ENCODE results near the gene COL17A1.

The COL17A1 gene

DNA sequence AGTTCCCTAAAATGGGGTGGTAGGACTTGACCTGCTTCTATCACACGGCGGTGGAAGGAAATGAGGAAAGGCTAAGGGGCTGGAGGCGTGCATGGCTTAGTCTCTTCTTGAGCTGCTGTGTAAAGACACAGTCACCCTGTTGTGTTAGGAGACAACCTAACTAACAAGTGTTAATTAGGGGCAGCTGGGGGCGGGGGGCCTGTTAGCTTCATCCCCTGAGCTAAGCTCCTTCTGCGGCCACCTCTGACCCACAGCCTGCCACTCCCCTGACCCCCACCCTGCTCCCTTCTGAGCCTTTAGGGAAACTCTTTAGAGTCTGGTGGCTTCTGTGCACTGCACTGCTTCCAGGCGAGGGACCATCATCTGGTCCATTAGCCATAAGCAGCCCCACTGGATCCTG is 28.0 kb downstream of the COL17A1 start:
- H3K4me3 ChIP-seq (replicated peaks in 1 of 2; ENCODE audit: low read depth in 2 of 2, low read length in 2 of 2): no peak overlapping the region
- TF ChIP-seq, protein P1, sequence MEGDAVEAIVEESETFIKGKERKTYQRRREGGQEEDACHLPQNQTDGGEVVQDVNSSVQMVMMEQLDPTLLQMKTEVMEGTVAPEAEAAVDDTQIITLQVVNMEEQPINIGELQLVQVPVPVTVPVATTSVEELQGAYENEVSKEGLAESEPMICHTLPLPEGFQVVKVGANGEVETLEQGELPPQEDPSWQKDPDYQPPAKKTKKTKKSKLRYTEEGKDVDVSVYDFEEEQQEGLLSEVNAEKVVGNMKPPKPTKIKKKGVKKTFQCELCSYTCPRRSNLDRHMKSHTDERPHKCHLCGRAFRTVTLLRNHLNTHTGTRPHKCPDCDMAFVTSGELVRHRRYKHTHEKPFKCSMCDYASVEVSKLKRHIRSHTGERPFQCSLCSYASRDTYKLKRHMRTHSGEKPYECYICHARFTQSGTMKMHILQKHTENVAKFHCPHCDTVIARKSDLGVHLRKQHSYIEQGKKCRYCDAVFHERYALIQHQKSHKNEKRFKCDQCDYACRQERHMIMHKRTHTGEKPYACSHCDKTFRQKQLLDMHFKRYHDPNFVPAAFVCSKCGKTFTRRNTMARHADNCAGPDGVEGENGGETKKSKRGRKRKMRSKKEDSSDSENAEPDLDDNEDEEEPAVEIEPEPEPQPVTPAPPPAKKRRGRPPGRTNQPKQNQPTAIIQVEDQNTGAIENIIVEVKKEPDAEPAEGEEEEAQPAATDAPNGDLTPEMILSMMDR (IDR thresholded peaks at IDR 0.05; ENCODE audit: low read depth, low read length): no peak
- no peak for DNase-seq (ENCODE audit: low read depth in 2 of 2)

DNA sequence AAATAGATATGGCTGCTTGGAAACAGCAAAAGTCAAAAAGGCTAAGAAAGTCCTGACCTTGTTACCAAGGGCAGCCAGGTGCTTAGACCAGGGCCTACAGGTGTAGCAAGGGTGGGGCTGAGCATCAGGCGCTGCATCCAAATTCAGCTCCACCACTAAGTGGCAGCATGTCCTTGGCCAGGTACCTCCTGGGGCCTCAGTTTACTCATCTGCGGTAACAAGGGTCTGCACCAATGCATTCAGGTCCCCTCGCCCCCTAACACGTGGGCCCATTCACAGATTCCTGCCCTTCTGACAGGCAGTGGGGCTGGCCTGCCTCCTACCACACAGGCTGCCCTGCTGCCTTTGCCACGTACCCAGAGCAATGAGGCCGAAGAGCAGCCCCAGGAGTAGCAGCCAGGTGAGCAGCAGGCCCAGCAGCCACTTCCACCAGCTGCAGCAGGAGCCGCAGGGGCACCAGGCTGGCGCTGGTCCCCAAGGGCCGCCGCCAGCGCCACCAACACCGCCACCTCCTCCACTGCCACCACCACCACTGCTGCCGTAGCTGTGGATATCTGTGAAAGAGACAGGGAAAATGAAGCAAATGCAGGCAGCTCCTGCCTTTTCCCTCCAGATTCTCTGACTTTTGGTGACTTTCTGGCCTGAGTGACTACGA is 28.9 kb downstream of the COL17A1 start:
- H3K4me3 ChIP-seq (replicated peaks in 1 of 2; ENCODE audit: low read depth in 2 of 2, low read length in 2 of 2): no peak overlapping the region
- DNase-seq (ENCODE audit: low read depth in 2 of 2): no peak
- TF ChIP-seq, protein P1 (IDR thresholded peaks at IDR 0.05; ENCODE audit: low read depth, low read length): no peak

DNA sequence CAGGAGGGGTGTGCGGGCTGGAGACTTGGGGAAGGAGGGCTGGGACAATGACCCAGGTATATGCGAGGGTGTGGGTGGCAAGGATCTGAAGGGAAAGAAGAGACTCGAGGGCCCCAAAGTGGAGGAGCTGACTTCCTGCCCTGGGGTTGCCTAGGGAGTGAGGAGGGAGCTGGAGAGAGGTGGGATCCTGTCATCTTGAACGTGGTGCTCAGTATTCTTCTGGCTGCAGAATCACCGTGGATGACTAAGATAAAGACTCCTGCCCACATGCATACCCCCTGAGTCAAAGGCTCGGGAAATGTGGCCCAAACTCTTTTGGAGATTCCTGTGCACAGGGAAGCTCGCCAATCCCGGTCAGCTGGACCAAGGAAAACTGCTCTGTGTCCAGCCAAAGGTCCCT is 31.2 kb downstream of the COL17A1 start:
- no peak overlapping the region for H3K4me3 ChIP-seq (replicated peaks in 1 of 2; ENCODE audit: low read depth in 2 of 2, low read length in 2 of 2)
- TF ChIP-seq, protein P1 (IDR thresholded peaks at IDR 0.05; ENCODE audit: low read depth, low read length): no peak
- peak; percentile 43 to 72 for DNase-seq (ENCODE audit: low read depth in 2 of 2)

DNA sequence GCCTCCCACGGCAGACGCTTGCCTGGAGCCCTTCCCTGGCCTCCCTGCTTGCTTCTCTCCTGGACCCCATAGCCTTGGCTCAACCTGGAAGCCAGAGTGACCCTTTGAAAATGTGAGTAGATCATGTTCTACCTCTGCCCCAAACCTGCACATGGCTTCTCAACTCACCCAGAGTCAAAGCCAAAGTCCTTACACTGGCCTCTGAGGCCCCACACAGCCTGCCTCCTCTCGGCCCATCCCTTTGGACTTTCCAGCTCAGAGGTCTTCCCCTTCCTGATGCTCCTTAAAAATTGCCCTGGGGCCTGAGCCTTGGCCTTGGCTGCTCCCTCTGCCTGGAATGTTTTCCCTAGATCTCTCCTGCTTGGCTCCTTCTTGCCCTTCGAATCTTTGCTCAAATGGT is 32.5 kb downstream of the COL17A1 start:
- TF ChIP-seq, protein P1 (IDR thresholded peaks at IDR 0.05; ENCODE audit: low read depth, low read length): no peak
- no peak for DNase-seq (ENCODE audit: low read depth in 2 of 2)
- no peak overlapping the region for H3K4me3 ChIP-seq (replicated peaks in 1 of 2; ENCODE audit: low read depth in 2 of 2, low read length in 2 of 2)

DNA sequence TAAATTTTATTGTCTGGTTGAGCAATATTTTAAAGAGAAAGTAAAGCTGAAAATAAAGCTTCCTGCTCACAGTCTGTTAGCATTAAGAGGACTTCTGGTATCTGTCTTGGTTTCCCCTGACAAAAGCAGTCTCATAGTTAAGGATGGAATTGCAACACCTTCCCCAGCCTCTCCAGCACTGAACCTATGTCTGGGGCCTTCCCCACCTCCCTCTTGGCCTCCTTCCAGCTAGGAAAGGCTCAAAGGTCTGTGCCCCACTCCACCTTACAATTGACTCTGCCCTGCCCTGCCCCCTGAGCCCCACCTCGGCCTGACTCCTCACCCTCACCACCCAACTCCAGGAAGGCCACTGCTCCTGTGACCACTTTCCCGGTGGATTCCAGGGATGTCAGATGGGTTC is 33.2 kb downstream of the COL17A1 start:
- TF ChIP-seq, protein P1 (IDR thresholded peaks at IDR 0.05; ENCODE audit: low read depth, low read length): no peak
- DNase-seq (ENCODE audit: low read depth in 2 of 2): peak in 1 of 2 donors; percentile 55
- H3K4me3 ChIP-seq (replicated peaks in 1 of 2; ENCODE audit: low read depth in 2 of 2, low read length in 2 of 2): no peak overlapping the region

DNA sequence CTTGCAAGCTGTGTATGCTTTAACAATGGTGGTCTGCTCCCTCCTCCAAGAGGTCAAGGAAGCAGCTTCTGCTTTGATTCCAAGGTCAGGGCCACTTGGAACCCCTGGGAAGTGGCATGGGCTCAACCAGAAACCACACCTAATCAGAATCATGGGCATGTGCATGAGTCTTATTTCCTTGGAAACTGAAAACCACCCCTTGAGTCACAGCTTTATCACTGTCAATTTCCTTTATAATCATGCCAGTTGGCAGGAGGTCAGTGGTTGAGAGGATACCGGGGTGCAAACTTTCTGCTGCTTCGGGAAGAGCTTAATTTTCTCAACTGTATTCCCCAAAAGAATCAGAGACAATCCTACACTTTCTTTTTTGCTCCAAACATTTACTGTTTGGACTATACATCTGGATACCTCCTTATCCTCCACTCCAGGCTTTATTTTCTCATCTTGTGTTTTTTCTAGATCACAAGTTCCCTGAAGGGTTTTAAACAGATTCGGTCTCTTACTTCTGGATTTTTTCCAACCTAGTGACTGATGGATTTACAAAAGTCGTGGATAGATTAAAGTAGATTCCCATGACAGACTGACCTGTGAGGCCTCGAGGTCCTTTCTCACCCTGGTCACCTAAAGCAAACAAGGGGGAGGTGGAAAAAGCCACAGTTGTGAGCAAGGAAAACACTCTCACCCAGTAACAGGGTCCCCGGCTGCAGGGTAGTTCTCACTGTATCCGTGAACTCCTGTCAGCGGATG is 36.0 kb downstream of the COL17A1 start:
- TF ChIP-seq, protein P1 (IDR thresholded peaks at IDR 0.05; ENCODE audit: low read depth, low read length): no peak

More for the DNA sequence above, 36.0 kb downstream of the COL17A1 start:
- no peak overlapping the region for H3K4me3 ChIP-seq (replicated peaks in 1 of 2; ENCODE audit: low read depth in 2 of 2, low read length in 2 of 2)
- peak; percentile 66 to 79 for DNase-seq (ENCODE audit: low read depth in 2 of 2)

Data from cardiac fibroblast (primary cell).